Endothelial cell (in vitro differentiated cells): ENCODE results near the gene HOXC10. TPM values are rescaled to one million over a fixed set of nuclear protein-coding genes. Genes with fewer than 3 reads are reported as not detected.

Source experiments
- DNase-seq: peaks from one replicate; pipeline ENCODE4 v3.0.0; 2021; ENCODE audit warnings: low spot score
- H3K27ac Mint-ChIP-seq: one replicate; pipeline ENCODE4 v1.8.0; 2021; ENCODE audit warnings: mixed read lengths, inconsistent platforms; ENCODE audit not compliant: unreplicated experiment
- H3K27me3 Mint-ChIP-seq: one replicate; pipeline ENCODE4 v1.8.0; 2021; ENCODE audit warnings: mild to moderate bottlenecking, moderate library complexity, mixed read lengths, inconsistent platforms; ENCODE audit not compliant: unreplicated experiment
- H3K36me3 Mint-ChIP-seq: one replicate; pipeline ENCODE4 v1.8.0; 2021; ENCODE audit warnings: mild to moderate bottlenecking, low read depth, mixed read lengths, inconsistent platforms; ENCODE audit not compliant: unreplicated experiment
- H3K4me1 Mint-ChIP-seq: one replicate; pipeline ENCODE4 v1.8.0; 2021; ENCODE audit warnings: mild to moderate bottlenecking, mixed read lengths, inconsistent platforms; ENCODE audit not compliant: unreplicated experiment
- H3K4me3 Mint-ChIP-seq: one replicate; pipeline ENCODE4 v1.8.0; 2021; ENCODE audit warnings: mild to moderate bottlenecking, mixed read lengths, inconsistent platforms; ENCODE audit not compliant: unreplicated experiment
- H3K9me3 Mint-ChIP-seq: one replicate; pipeline ENCODE4 v1.8.0; 2021; ENCODE audit warnings: mixed read lengths, inconsistent platforms; ENCODE audit not compliant: unreplicated experiment
- CTCF ChIP-seq: fragments of 200-600 bp; sonication (generic); IDR thresholded peaks from one replicate; pipeline ENCODE4 v1.5.0; 2021; ENCODE audit warnings: antibody characterized with exemption; ENCODE audit not compliant: unreplicated experiment
- total RNA-seq: library from RNA; stranded (reverse); fragmentation: NEBNext Ultra II Directional; extraction: Animal tissue kit (Norgen Biotek cat#: 25700); gene quantifications from one replicate; pipeline ENCODE4 v1.2.1, GENCODE V29; 2021; ENCODE audit not compliant: unreplicated experiment

The HOXC10 gene
- total RNA-seq, 1 donor from 2014 or later = 1.9 TPM

DNA sequence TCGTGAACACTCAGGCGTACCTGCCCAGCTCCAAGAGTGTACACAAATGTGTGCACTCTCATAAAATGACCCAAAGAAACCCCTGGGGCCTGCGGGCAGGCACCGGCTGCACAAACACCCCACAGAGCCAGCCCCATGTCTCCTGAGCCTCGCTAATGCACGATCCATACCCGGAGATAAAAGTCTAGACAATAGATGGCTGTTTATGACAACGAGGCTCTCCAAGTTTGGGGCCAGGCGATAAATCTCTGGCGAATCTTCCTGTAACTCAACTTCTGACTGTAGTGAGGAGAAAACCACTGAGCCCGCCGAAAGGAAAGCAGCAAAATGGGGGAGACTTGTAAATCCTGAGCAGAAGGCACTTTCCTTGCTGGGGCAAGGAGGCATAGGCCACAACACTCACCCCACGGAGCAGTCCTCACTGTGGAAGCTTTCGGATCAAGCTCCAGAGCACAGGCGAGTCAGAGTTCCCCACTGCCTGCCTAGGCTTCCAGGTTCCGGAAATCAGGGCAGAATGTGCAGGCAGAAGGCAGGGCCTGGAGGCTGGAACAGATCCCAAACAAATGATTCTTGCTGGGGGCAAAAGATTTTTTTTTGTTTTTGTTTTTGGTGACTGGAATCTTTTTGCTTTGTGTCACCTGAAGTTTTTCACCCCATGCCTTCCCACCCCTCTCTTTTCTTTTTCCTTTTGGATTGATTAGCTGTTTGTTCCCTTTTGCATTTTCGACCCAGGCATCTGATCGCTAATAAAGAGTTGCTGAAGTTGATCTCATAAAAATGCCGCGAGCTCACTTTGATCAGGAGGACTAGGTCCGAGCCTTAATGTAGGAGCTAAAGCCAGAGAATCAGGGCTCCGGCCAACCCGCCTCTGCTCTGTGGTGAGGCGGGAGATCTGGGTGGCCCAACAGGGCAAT, 16.5 kb upstream of the HOXC10 start:
- Mint-ChIP-seq H3K36me3 (no peaks in the 10 kb centered on the region), H3K27me3 (peaks cover 47% of the 10 kb centered on the region), H3K9me3 (no peaks in the 10 kb centered on the region), H3K27ac (no peak overlapping the region), H3K4me3 (peak overlapping the region; percentile 26), H3K4me1 (peaks cover 42% of the 10 kb centered on the region)
- no peak for TF ChIP-seq CTCF
- no peak for DNase-seq

DNA sequence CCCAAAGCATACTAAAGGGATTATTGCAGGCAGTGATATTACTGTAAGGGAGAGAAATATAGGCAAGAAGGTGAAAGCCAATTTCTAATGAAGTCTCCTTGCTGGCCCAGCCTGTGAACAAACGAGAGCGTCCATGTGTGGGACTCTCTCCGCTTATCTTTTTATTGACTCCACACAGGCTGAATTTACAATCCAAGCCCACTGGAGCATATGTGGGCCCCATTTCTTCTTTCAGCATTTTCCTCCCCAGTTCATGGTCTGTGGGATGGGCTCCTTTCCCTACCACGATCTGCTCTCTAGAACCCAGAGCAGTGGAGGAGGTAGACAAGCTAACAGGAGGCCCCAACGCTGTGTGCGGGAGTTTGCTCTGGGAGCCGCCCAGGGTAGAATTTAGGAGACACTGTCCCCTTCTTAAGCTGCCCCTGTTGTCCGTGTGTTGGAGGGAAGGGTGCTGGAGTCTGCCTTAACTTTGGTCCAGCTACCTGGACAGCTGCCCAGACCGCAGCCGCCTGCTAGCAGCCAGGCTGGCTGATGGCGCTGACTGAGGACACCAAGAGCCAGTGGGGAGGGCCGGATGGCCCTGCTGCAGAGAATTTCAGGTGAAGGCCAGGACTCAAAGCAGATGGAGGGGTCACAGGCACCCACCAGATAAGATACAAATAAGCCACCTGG, 15.2 kb upstream of the HOXC10 start:
- no peak for DNase-seq
- Mint-ChIP-seq H3K36me3 (no peaks in the 10 kb centered on the region), H3K4me1 (peaks cover 34% of the 10 kb centered on the region), H3K9me3 (no peaks in the 10 kb centered on the region), H3K4me3 (no peak overlapping the region), H3K27me3 (peaks cover 45% of the 10 kb centered on the region), H3K27ac (no peak overlapping the region)
- TF ChIP-seq CTCF = no peak

DNA sequence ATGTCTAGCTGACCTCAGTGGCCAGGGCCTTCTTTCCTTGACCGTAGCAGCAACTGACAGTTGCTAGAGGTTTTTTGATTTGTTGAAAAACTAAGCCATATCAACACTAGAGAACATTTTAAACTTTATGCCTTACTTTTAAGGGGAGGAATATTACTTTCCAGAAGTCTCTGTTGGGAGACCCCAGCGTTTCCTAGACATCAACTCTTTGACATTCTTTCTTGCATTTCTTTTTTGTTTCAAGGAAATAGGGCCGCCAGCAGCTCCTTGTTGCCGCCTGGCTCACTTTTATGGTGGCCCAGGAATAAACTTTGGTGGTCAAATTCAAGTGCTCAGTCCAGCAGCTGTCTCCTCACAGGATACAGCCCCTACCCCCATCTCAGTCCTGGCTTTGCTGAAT, 14.5 kb upstream of the HOXC10 start:
- no peak for DNase-seq
- no peak overlapping the region for H3K27ac Mint-ChIP-seq
- peaks cover 48% of the 10 kb centered on the region for H3K27me3 Mint-ChIP-seq
- H3K36me3 Mint-ChIP-seq = no peaks in the 10 kb centered on the region
- no peak overlapping the region for H3K4me3 Mint-ChIP-seq
- TF ChIP-seq CTCF = no peak
- no peaks in the 10 kb centered on the region for H3K9me3 Mint-ChIP-seq
- peaks cover 31% of the 10 kb centered on the region for H3K4me1 Mint-ChIP-seq

GRCh38 chr12:53971129-53971528, 13.8 kb upstream of the HOXC10 start:
- no peaks in the 10 kb centered on the region for H3K9me3 Mint-ChIP-seq

More at GRCh38 chr12:53971129-53971528, 13.8 kb upstream of the HOXC10 start:
- Mint-ChIP-seq H3K4me3 (no peak overlapping the region), H3K36me3 (no peaks in the 10 kb centered on the region), H3K27me3 (peaks cover 48% of the 10 kb centered on the region), H3K4me1 (peaks cover 29% of the 10 kb centered on the region), H3K27ac (no peak overlapping the region)
- DNase-seq = no peak
- no peak for TF ChIP-seq CTCF
